Mesothelial cell of epicardium (in vitro differentiated cells): ENCODE data around the gene DAAM2. TPM values are rescaled to one million over a fixed set of nuclear protein-coding genes. Genes with fewer than 3 reads are reported as not detected.

Experiments
- DNase-seq, 2 experiments: peaks; one replicate each; pipeline ENCODE4 v3.0.0; 2021; ENCODE audit warnings: low spot score in 2 of 2; ENCODE audit not compliant: unreplicated experiment in 2 of 2
- H3K27ac Mint-ChIP-seq: 2 replicates; pipeline ENCODE4 v1.8.0; 2021; ENCODE audit warnings: mixed read lengths
- H3K27me3 Mint-ChIP-seq: 2 replicates; pipeline ENCODE4 v1.8.0; 2021; ENCODE audit warnings: low read depth, mixed read lengths
- H3K36me3 Mint-ChIP-seq: 2 replicates; pipeline ENCODE4 v1.8.0; 2021; ENCODE audit warnings: mixed read lengths
- H3K4me1 Mint-ChIP-seq: 2 replicates; pipeline ENCODE4 v1.8.0; 2021; ENCODE audit warnings: mixed read lengths
- H3K4me3 Mint-ChIP-seq: 2 replicates; pipeline ENCODE4 v1.8.0; 2021; ENCODE audit warnings: mild to moderate bottlenecking, moderate library complexity, mixed read lengths
- H3K9me3 Mint-ChIP-seq: 2 replicates; pipeline ENCODE4 v1.8.0; 2021; ENCODE audit warnings: mixed read lengths
- total RNA-seq: library from RNA; stranded (reverse); gene quantifications from 3 replicates; pipeline ENCODE4 v1.2.1, GENCODE V29; 2021
- TF ChIP-seq, protein P1 (sequence below): fragments of 200-600 bp; sonication (generic); IDR thresholded peaks from one replicate; pipeline ENCODE4 v1.5.0; 2021; ENCODE audit warnings: antibody characterized with exemption; ENCODE audit not compliant: unreplicated experiment

Gene DAAM2
- total RNA-seq, 1 donor from 2014 or later: 13.7 TPM

- H3K9me3 Mint-ChIP-seq: no peaks in the 10 kb centered on the region
- peaks cover 4% of the 10 kb centered on the region for H3K36me3 Mint-ChIP-seq
- DNase-seq: no peak
- no peak overlapping the region for H3K4me3 Mint-ChIP-seq
- no peak overlapping the region for H3K27ac Mint-ChIP-seq
- TF ChIP-seq, protein P1, sequence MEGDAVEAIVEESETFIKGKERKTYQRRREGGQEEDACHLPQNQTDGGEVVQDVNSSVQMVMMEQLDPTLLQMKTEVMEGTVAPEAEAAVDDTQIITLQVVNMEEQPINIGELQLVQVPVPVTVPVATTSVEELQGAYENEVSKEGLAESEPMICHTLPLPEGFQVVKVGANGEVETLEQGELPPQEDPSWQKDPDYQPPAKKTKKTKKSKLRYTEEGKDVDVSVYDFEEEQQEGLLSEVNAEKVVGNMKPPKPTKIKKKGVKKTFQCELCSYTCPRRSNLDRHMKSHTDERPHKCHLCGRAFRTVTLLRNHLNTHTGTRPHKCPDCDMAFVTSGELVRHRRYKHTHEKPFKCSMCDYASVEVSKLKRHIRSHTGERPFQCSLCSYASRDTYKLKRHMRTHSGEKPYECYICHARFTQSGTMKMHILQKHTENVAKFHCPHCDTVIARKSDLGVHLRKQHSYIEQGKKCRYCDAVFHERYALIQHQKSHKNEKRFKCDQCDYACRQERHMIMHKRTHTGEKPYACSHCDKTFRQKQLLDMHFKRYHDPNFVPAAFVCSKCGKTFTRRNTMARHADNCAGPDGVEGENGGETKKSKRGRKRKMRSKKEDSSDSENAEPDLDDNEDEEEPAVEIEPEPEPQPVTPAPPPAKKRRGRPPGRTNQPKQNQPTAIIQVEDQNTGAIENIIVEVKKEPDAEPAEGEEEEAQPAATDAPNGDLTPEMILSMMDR: no peak
- no peaks in the 10 kb centered on the region for H3K27me3 Mint-ChIP-seq
- no peaks in the 10 kb centered on the region for H3K4me1 Mint-ChIP-seq
Observed at GRCh38 chr6:39897698-39898097, 105.5 kb downstream of the DAAM2 start.

GRCh38 chr6:39898625-39899024 lies 106.4 kb downstream of the DAAM2 start:
- no peak overlapping the region for H3K27ac Mint-ChIP-seq
- no peaks in the 10 kb centered on the region for H3K9me3 Mint-ChIP-seq
- no peak overlapping the region for H3K4me3 Mint-ChIP-seq
- TF ChIP-seq, protein P1: no peak
- no peaks in the 10 kb centered on the region for H3K27me3 Mint-ChIP-seq
- H3K36me3 Mint-ChIP-seq: peaks cover 8% of the 10 kb centered on the region
- no peak for DNase-seq
- no peaks in the 10 kb centered on the region for H3K4me1 Mint-ChIP-seq

GRCh38 chr6:39899554-39900295 lies 107.5 kb downstream of the DAAM2 start:
- no peak for DNase-seq
- H3K4me3 Mint-ChIP-seq: no peak overlapping the region
- H3K36me3 Mint-ChIP-seq: peaks cover 8% of the 10 kb centered on the region
- H3K4me1 Mint-ChIP-seq: no peaks in the 10 kb centered on the region
- TF ChIP-seq, protein P1: no peak
- no peaks in the 10 kb centered on the region for H3K27me3 Mint-ChIP-seq
- H3K27ac Mint-ChIP-seq: no peak overlapping the region
- H3K9me3 Mint-ChIP-seq: no peaks in the 10 kb centered on the region

- no peak overlapping the region for H3K4me3 Mint-ChIP-seq
- H3K27me3 Mint-ChIP-seq: no peaks in the 10 kb centered on the region
- no peaks in the 10 kb centered on the region for H3K4me1 Mint-ChIP-seq
- no peak overlapping the region for H3K27ac Mint-ChIP-seq
- TF ChIP-seq, protein P1: no peak
- H3K36me3 Mint-ChIP-seq: peaks cover 8% of the 10 kb centered on the region
- no peak for DNase-seq
- H3K9me3 Mint-ChIP-seq: no peaks in the 10 kb centered on the region
Observed at GRCh38 chr6:39901116-39901655, 109.0 kb downstream of the DAAM2 start.

- TF ChIP-seq, protein P1: no peak
- DNase-seq: no peak
- Mint-ChIP-seq H3K36me3 (peaks cover 8% of the 10 kb centered on the region), H3K9me3 (no peaks in the 10 kb centered on the region), H3K27ac (no peak overlapping the region), H3K4me3 (no peak overlapping the region), H3K27me3 (no peaks in the 10 kb centered on the region), H3K4me1 (no peaks in the 10 kb centered on the region)
Observed at GRCh38 chr6:39901670-39902069, 109.5 kb downstream of the DAAM2 start.
